ENCODE measurements around the gene SLC22A3. TPM values are rescaled to one million over a fixed set of nuclear protein-coding genes. Genes with fewer than 3 reads are reported as not detected.
"Not testable (repeated sequence)": the region's sequence is repeated elsewhere in the genome, so short reads cannot be mapped to it uniquely, and the experiment has no call there.

The SLC22A3 gene
- total RNA-seq, 1 donor from 2014 or later: not detected

- Mint-ChIP-seq H3K4me1 (no peaks in the 10 kb centered on the region), H3K4me3 (no peak overlapping the region), H3K27ac (no peak overlapping the region), H3K27me3 (peaks cover 11% of the 10 kb centered on the region), H3K36me3 (ENCODE audit: low read depth) (no peaks in the 10 kb centered on the region), H3K9me3 (no peaks in the 10 kb centered on the region)
- no peak for DNase-seq
- no peak for ATAC-seq (ENCODE audit: low read depth)
- ChIA-PET CTCF (no interaction called here), POLR2A (no interaction called here)
- intact Hi-C loops (cut with micrococcal nuclease): no loop called here
- no peak for TF ChIP-seq CTCF (IDR thresholded peaks at IDR 0.05)
Measured at GRCh38 chr6:160362556-160362955, 14.4 kb downstream of the SLC22A3 start.

GRCh38 chr6:160363016-160363996, 15.1 kb downstream of the SLC22A3 start:
- TF ChIP-seq CTCF (IDR thresholded peaks at IDR 0.05): no peak
- no peaks in the 10 kb centered on the region for H3K9me3 Mint-ChIP-seq
- POLR2A ChIA-PET: no interaction called here
- no peak overlapping the region for H3K27ac Mint-ChIP-seq
- H3K4me1 Mint-ChIP-seq: no peaks in the 10 kb centered on the region
- peaks cover 11% of the 10 kb centered on the region for H3K27me3 Mint-ChIP-seq
- intact Hi-C loops (cut with micrococcal nuclease): no loop called here
- H3K36me3 Mint-ChIP-seq (ENCODE audit: low read depth): no peaks in the 10 kb centered on the region
- ATAC-seq (ENCODE audit: low read depth) (no peak), DNase-seq (no peak)
- H3K4me3 Mint-ChIP-seq: no peak overlapping the region
- CTCF ChIA-PET: no interaction called here

GRCh38 chr6:160365117-160365516, 16.9 kb downstream of the SLC22A3 start:
- DNase-seq (no peak), ATAC-seq (ENCODE audit: low read depth) (no peak)
- Mint-ChIP-seq H3K27me3 (peaks cover 8% of the 10 kb centered on the region), H3K4me1 (no peaks in the 10 kb centered on the region), H3K4me3 (no peak overlapping the region), H3K9me3 (no peaks in the 10 kb centered on the region), H3K36me3 (ENCODE audit: low read depth) (no peaks in the 10 kb centered on the region), H3K27ac (no peak overlapping the region)
- intact Hi-C loops (cut with micrococcal nuclease): no loop called here
- CTCF ChIA-PET: no interaction called here
- POLR2A ChIA-PET: no interaction called here
- no peak for TF ChIP-seq CTCF (IDR thresholded peaks at IDR 0.05)

- intact Hi-C loops (cut with micrococcal nuclease): no loop called here
- DNase-seq: no peak
- ChIA-PET CTCF (no interaction called here), POLR2A (no interaction called here)
- H3K27ac Mint-ChIP-seq: no peak overlapping the region
- no peak overlapping the region for H3K4me3 Mint-ChIP-seq
- H3K27me3 Mint-ChIP-seq: peaks cover 3% of the 10 kb centered on the region
- H3K9me3 Mint-ChIP-seq: peaks cover 3% of the 10 kb centered on the region
- no peaks in the 10 kb centered on the region for H3K36me3 Mint-ChIP-seq (ENCODE audit: low read depth)
- no peak for ATAC-seq (ENCODE audit: low read depth)
- no peaks in the 10 kb centered on the region for H3K4me1 Mint-ChIP-seq
- TF ChIP-seq CTCF (IDR thresholded peaks at IDR 0.05): no peak
Measured at GRCh38 chr6:160367798-160368547, 19.8 kb downstream of the SLC22A3 start.

- Mint-ChIP-seq H3K9me3 (peaks cover 4% of the 10 kb centered on the region), H3K4me1 (no peaks in the 10 kb centered on the region), H3K27ac (no peak overlapping the region), H3K36me3 (ENCODE audit: low read depth) (no peaks in the 10 kb centered on the region), H3K4me3 (no peak overlapping the region), H3K27me3 (peaks cover 7% of the 10 kb centered on the region)
- DNase-seq (no peak), ATAC-seq (ENCODE audit: low read depth) (no peak)
- ChIA-PET POLR2A (no interaction called here), CTCF (no interaction called here)
- intact Hi-C loops (cut with micrococcal nuclease): no loop called here
- no peak for TF ChIP-seq CTCF (IDR thresholded peaks at IDR 0.05)
Measured at GRCh38 chr6:160368670-160369069, 20.5 kb downstream of the SLC22A3 start.

GRCh38 chr6:160373601-160374000, 25.4 kb downstream of the SLC22A3 start:
- H3K36me3 Mint-ChIP-seq (ENCODE audit: low read depth); ATAC-seq (ENCODE audit: low read depth); H3K4me1 Mint-ChIP-seq; POLR2A ChIA-PET; H3K9me3 Mint-ChIP-seq; DNase-seq; intact Hi-C loops (cut with micrococcal nuclease); CTCF ChIA-PET; H3K27ac Mint-ChIP-seq; H3K4me3 Mint-ChIP-seq: not testable (repeated sequence)
- H3K27me3 Mint-ChIP-seq: peaks cover 13% of the 10 kb centered on the region
